Kidney (tissue), 14 donors: ENCODE measurements around the gene RGS14. TPM values are rescaled to one million over a fixed set of nuclear protein-coding genes. Genes with fewer than 3 reads are reported as not detected.

ENCODE experiments used
- DNase-seq, 5 donors: peaks; one replicate each; pipeline ENCODE4 v3.0.0-alpha.2; 2013 to 2020
- FAIRE-seq: peaks from 2 replicates; lab custom pipeline; 2012; peaks lifted over from hg19 to GRCh38; lab: Jason Lieb, UNC
- H3K27ac ChIP-seq, 2 donors: one replicate each; pipeline ENCODE4 v1.7.0; 2013; ENCODE audit warnings: low read depth in 2 of 2, low read length in 2 of 2, inconsistent platforms in 1 of 2
- H3K27me3 ChIP-seq: one replicate; pipeline ENCODE4 v1.7.1; 2013; ENCODE audit warnings: low read length, inconsistent platforms; ENCODE audit not compliant: control insufficient read depth, insufficient read depth
- H3K36me3 ChIP-seq, 3 donors: one replicate each; pipeline versions ENCODE4 v1.7.0 to v1.7.1; 2013; ENCODE audit warnings: low read length in 3 of 3, control low read depth in 1 of 3, inconsistent platforms in 1 of 3; ENCODE audit not compliant: insufficient read depth in 3 of 3, control insufficient read depth in 2 of 3
- H3K4me1 ChIP-seq, 3 donors: one replicate each; pipeline versions ENCODE4 v1.7.0 to v1.7.1; 2013; ENCODE audit warnings: low read length in 3 of 3, inconsistent platforms in 1 of 3, low read depth in 1 of 3; ENCODE audit not compliant: control insufficient read depth in 2 of 3, insufficient read depth in 2 of 3
- H3K4me3 ChIP-seq, 3 donors: one replicate each; pipeline versions ENCODE4 v1.7.0 to v1.8.1; 2013; ENCODE audit warnings: low read length in 3 of 3, control low read depth in 1 of 3, inconsistent platforms in 1 of 3
- H3K9ac ChIP-seq, 3 donors: one replicate each; pipeline versions ENCODE4 v1.7.0 to v1.7.1; 2013; ENCODE audit warnings: low read length in 3 of 3, control low read depth in 1 of 3, inconsistent platforms in 1 of 3
- H3K9me3 ChIP-seq, 3 donors: one replicate each; pipeline versions ENCODE4 v1.7.0 to v1.7.1; 2013; ENCODE audit warnings: low read length in 3 of 3, control low read depth in 1 of 3, inconsistent platforms in 1 of 3; ENCODE audit not compliant: control insufficient read depth in 2 of 3, insufficient read depth in 1 of 3
- CTCF ChIP-seq: IDR thresholded peaks from 3 replicates; pipeline ENCODE4 v1.5.1; 2012; ENCODE audit warnings: mild to moderate bottlenecking, moderate library complexity, borderline replicate concordance; ENCODE audit not compliant: insufficient read depth; ENCODE audit errors: extremely low read depth
- intact Hi-C: fragments of 100-400 bp; cut with DNase I; formaldehyde crosslinking; loops from one replicate; pipeline ENCODE4 v1.11.1; 2022
- polyA plus RNA-seq: library from polyadenylated mRNA; stranded (reverse); fragments of 350-450 nt; fragmentation: Illumina TruSeq; extraction: RNeasy Lipid Tissue Mini Kit (QIAGEN cat#74804); gene quantifications from one replicate; pipeline ENCODE4 v1.2.3, GENCODE V29; 2014; ENCODE audit warnings: low read depth, low replicate concordance; ENCODE audit not compliant: insufficient read depth
- total RNA-seq: library from RNA; stranded (reverse); fragmentation: NEBNext Ultra II Directional; extraction: Animal tissue kit (Norgen Biotek cat#: 25700); gene quantifications from one replicate; pipeline ENCODE4 v1.2.1, GENCODE V29; 2021
- donor health status: control.
- donor health status: control.
- donor health status: control.
- donor health status: control.
- donor health status: control.
- donor health status: DM: yes; HTN: yes; CAD: no.
- donor health status: Normal renal cell carcinoma (clear cell type).

RGS14 gene
- total and polyA plus RNA-seq, 2 donors from 2014 or later: 28.4 to 56.3 TPM

DNA sequence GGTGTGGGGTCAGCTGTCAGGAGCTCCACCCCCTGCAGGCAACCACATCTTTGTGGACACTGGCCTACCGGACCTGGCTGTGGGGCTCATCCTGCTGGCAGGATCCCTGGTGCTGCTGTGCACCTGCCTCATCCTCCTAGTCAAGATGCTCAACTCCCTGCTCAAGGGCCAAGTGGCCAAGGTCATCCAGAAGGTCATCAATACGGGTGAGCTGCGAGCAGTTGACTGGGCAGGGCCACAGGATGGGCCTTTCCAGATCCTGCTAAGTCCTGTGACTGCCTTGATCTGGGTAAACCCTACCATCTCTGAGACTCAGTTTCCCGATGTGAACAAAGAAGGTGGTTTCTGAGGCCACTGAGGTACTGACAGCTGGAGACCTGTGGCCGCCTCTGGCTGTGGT, 36.3 kb downstream of the RGS14 start:
- Histone ChIP-seq H3K4me1 (peaks cover 0 to 8% (median 0%) of the 10 kb centered on the region in 3 donors), H3K4me3 (no peak overlapping the region), H3K9ac (no peak overlapping the region), H3K27me3 (peaks cover 2% of the 10 kb centered on the region), H3K36me3 (peaks cover 0 to 1% (median 0%) of the 10 kb centered on the region in 3 donors), H3K27ac (no peak overlapping the region), H3K9me3 (no peaks in the 10 kb centered on the region)
- FAIRE-seq (no peak), DNase-seq (no peak)
- no peak for TF ChIP-seq CTCF
- intact Hi-C loops: no loop called here

DNA sequence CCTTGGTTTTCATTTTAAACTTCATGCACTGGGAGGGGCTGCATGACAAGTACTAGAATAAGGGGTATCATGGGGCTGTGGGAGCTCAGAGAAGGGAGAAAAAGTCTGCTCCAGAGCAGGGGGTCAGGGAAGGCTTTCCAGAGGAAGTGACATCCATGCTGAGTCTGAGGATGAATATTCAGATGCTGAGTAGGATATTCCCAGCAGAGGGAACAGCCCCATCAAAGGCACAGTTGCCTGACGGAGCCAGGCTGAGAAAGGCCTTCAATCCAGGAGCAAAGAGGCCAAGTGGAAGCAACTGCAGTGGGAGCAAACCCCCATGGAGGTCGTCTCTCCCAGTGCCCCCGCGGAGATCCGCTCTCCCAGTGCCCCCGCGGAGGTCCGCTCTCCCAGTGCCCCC, 38.4 kb downstream of the RGS14 start:
- Histone ChIP-seq H3K27ac (no peak overlapping the region), H3K9ac (no peak overlapping the region), H3K9me3 (no peaks in the 10 kb centered on the region), H3K36me3 (no peaks in the 10 kb centered on the region), H3K4me1 (peaks cover 0 to 5% (median 0%) of the 10 kb centered on the region in 3 donors), H3K27me3 (peaks cover 5% of the 10 kb centered on the region), H3K4me3 (no peak overlapping the region)
- intact Hi-C loops: no loop called here
- FAIRE-seq (no peak), DNase-seq (no peak)
- TF ChIP-seq CTCF: no peak

DNA sequence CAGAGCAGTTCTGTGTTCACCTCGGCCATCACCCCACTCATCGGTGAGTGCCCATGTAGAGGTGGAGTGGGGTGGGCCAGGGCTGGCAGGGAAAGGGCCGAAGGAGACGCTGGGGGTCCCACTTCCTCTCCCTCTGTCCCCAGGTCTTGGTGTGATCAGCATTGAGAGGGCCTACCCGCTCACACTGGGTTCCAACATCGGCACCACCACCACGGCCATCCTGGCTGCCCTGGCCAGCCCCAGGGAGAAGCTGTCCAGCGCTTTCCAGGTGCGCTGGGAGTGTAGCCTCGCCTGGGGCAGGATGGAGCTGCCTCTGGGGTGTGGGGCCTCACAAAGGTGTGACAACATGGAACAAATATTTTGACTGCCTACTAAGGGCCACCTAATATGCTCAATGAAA, 39.1 kb downstream of the RGS14 start:
- H3K4me3 ChIP-seq: no peak overlapping the region
- no peak overlapping the region for H3K27ac ChIP-seq
- peaks cover 9% of the 10 kb centered on the region for H3K27me3 ChIP-seq
- TF ChIP-seq CTCF: no peak
- H3K9ac ChIP-seq: no peak overlapping the region
- H3K36me3 ChIP-seq: no peaks in the 10 kb centered on the region
- DNase-seq (no peak), FAIRE-seq (no peak)
- H3K4me1 ChIP-seq: peaks cover 0 to 5% (median 0%) of the 10 kb centered on the region in 3 donors
- intact Hi-C loops: no loop called here
- H3K9me3 ChIP-seq: no peaks in the 10 kb centered on the region

DNA sequence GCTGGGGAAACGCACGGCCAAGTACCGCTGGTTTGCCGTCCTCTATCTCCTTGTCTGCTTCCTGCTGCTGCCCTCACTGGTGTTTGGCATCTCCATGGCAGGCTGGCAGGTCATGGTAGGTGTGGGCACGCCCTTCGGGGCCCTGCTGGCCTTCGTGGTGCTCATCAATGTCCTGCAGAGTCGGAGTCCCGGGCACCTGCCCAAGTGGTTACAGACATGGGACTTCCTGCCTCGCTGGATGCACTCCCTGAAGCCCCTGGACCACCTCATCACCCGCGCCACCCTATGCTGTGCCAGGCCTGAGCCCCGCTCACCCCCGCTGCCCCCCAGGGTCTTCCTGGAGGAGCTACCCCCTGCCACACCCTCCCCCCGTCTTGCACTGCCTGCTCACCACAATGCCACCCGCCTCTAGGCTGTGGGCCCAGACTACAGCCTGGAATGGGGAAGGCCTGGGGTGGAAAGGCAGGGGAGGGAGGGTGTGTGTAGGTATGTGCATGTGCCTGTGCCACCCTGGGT, 40.2 kb downstream of the RGS14 start:
- FAIRE-seq (no peak), DNase-seq (peak in 1 of 5 donors; percentile 77)
- Histone ChIP-seq H3K4me1 (peaks cover 0 to 14% (median 0%) of the 10 kb centered on the region in 3 donors), H3K27ac (no peak overlapping the region), H3K4me3 (no peak overlapping the region), H3K9me3 (no peaks in the 10 kb centered on the region), H3K9ac (no peak overlapping the region), H3K27me3 (peaks cover 18% of the 10 kb centered on the region), H3K36me3 (no peaks in the 10 kb centered on the region)
- intact Hi-C loops: no loop called here
- no peak for TF ChIP-seq CTCF
